ENCODE data around the gene CNTN3.

Gene CNTN3

GRCh38 chr3:74651885-74652284, 37.4 kb upstream of the CNTN3 start:
- DNase-seq: no peak
- Histone ChIP-seq H3K79me2 (ENCODE audit: low read length) (no peaks in the 10 kb centered on the region), H3K9ac (ENCODE audit: low read length) (no peak overlapping the region), H3K36me3 (replicated peaks; ENCODE audit: insufficient read depth, low read length) (no peaks in the 10 kb centered on the region), H3K4me3 (ENCODE audit: low read length) (no peak overlapping the region), H3K4me1 (ENCODE audit: low read length) (no peaks in the 10 kb centered on the region), H3K9me3 (replicated peaks; ENCODE audit: insufficient read depth, low read length) (no peaks in the 10 kb centered on the region), H3K27me3 (replicated peaks; ENCODE audit: insufficient read depth, low read length) (no peaks in the 10 kb centered on the region), H4K20me1 (ENCODE audit: insufficient read depth, low read length) (no peaks in the 10 kb centered on the region), H2AFZ (ENCODE audit: low read length) (no peak overlapping the region), H3K27ac (ENCODE audit: low read length) (no peak overlapping the region), H3K9me2 (replicated peaks; ENCODE audit: insufficient read depth, low read length) (no peaks in the 10 kb centered on the region), H3F3A (ENCODE audit: insufficient read depth, low read length) (no peaks in the 10 kb centered on the region), H3K4me2 (ENCODE audit: low read depth, low read length) (no peak overlapping the region)
- TF ChIP-seq EZH2 (optimal IDR thresholded peaks at IDR 0.05; ENCODE audit: low read depth, low read length): no peak
- TF ChIP-seq EZH2phosphoT487 (IDR thresholded peaks at IDR 0.05; ENCODE audit: low read length): no peak
- TF ChIP-seq, protein P1, sequence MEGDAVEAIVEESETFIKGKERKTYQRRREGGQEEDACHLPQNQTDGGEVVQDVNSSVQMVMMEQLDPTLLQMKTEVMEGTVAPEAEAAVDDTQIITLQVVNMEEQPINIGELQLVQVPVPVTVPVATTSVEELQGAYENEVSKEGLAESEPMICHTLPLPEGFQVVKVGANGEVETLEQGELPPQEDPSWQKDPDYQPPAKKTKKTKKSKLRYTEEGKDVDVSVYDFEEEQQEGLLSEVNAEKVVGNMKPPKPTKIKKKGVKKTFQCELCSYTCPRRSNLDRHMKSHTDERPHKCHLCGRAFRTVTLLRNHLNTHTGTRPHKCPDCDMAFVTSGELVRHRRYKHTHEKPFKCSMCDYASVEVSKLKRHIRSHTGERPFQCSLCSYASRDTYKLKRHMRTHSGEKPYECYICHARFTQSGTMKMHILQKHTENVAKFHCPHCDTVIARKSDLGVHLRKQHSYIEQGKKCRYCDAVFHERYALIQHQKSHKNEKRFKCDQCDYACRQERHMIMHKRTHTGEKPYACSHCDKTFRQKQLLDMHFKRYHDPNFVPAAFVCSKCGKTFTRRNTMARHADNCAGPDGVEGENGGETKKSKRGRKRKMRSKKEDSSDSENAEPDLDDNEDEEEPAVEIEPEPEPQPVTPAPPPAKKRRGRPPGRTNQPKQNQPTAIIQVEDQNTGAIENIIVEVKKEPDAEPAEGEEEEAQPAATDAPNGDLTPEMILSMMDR (IDR thresholded peaks at IDR 0.05; ENCODE audit: low read length): no peak

DNA sequence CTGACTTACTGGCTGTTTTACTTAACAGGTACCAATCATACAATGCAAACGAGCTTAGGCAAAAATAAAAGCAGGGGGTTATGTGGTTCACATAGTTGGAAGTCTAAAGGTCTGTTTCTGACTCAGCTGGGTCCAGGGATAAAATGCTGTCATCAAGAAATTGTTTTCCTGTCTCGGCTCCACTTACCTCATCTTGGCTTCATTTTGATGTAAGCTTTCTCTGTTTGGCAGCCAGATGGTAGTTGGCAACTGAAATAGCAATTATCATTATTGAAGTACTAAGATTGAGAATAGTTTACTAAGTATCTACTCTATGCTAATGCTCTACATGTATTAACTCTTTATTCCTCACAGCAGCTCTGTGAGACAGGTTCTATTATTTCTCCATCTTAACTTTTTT, 36.8 kb upstream of the CNTN3 start:
- H3K4me2 ChIP-seq (ENCODE audit: low read depth, low read length): no peak overlapping the region

DNA sequence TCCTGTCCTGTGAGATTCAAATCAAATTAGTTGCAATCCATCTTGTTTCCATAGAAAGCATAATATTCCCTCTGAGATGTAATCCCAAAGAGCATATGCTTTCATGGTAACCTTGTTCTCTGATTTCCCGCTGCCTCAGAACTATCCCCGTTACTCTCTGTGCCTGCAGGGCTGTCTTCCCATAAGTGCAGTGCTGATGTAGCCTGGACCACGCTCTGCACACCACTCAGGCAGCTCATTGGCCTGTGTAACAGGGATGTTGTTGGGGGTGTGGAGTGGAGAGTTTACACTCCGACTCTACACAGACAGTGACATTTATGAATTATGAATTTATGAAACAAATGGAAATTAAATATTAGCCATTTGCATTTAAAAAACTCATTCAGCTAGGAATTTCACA, 33.6 kb upstream of the CNTN3 start:
- no peak for DNase-seq
- no peaks in the 10 kb centered on the region for H3K9me2 ChIP-seq (replicated peaks; ENCODE audit: insufficient read depth, low read length)
- TF ChIP-seq, protein P1 (IDR thresholded peaks at IDR 0.05; ENCODE audit: low read length): no peak
- TF ChIP-seq EZH2phosphoT487 (IDR thresholded peaks at IDR 0.05; ENCODE audit: low read length) (no peak), EZH2 (optimal IDR thresholded peaks at IDR 0.05; ENCODE audit: low read depth, low read length) (no peak)
- H3K4me1 ChIP-seq (ENCODE audit: low read length): no peaks in the 10 kb centered on the region
- no peaks in the 10 kb centered on the region for H3K27me3 ChIP-seq (replicated peaks; ENCODE audit: insufficient read depth, low read length)
- no peak overlapping the region for H3K27ac ChIP-seq (ENCODE audit: low read length)
- no peak overlapping the region for H3K9ac ChIP-seq (ENCODE audit: low read length)
- H3K4me2 ChIP-seq (ENCODE audit: low read depth, low read length): no peak overlapping the region
- H3F3A ChIP-seq (ENCODE audit: insufficient read depth, low read length): no peaks in the 10 kb centered on the region
- H3K79me2 ChIP-seq (ENCODE audit: low read length): no peaks in the 10 kb centered on the region
- H3K36me3 ChIP-seq (replicated peaks; ENCODE audit: insufficient read depth, low read length): no peaks in the 10 kb centered on the region
- H3K4me3 ChIP-seq (ENCODE audit: low read length): no peak overlapping the region
- no peaks in the 10 kb centered on the region for H3K9me3 ChIP-seq (replicated peaks; ENCODE audit: insufficient read depth, low read length)
- no peak overlapping the region for H2AFZ ChIP-seq (ENCODE audit: low read length)
- H4K20me1 ChIP-seq (ENCODE audit: insufficient read depth, low read length): no peaks in the 10 kb centered on the region

More for the DNA sequence above, 36.8 kb upstream of the CNTN3 start:
- Histone ChIP-seq H3K9me2 (replicated peaks; ENCODE audit: insufficient read depth, low read length) (no peaks in the 10 kb centered on the region), H3K4me3 (ENCODE audit: low read length) (no peak overlapping the region), H3K36me3 (replicated peaks; ENCODE audit: insufficient read depth, low read length) (no peaks in the 10 kb centered on the region), H3F3A (ENCODE audit: insufficient read depth, low read length) (no peaks in the 10 kb centered on the region), H3K4me1 (ENCODE audit: low read length) (no peaks in the 10 kb centered on the region), H3K27ac (ENCODE audit: low read length) (no peak overlapping the region), H2AFZ (ENCODE audit: low read length) (no peak overlapping the region), H3K79me2 (ENCODE audit: low read length) (no peaks in the 10 kb centered on the region), H3K9me3 (replicated peaks; ENCODE audit: insufficient read depth, low read length) (no peaks in the 10 kb centered on the region), H3K9ac (ENCODE audit: low read length) (no peak overlapping the region), H4K20me1 (ENCODE audit: insufficient read depth, low read length) (no peaks in the 10 kb centered on the region), H3K27me3 (replicated peaks; ENCODE audit: insufficient read depth, low read length) (no peaks in the 10 kb centered on the region)
- no peak for DNase-seq
- TF ChIP-seq, protein P1 (IDR thresholded peaks at IDR 0.05; ENCODE audit: low read length): no peak
- TF ChIP-seq EZH2phosphoT487 (IDR thresholded peaks at IDR 0.05; ENCODE audit: low read length): no peak
- TF ChIP-seq EZH2 (optimal IDR thresholded peaks at IDR 0.05; ENCODE audit: low read depth, low read length): no peak

Data from MM.1S (cell line).